HG03469 (cell line): Measurements from ENCODE around the gene GSTA4.
"Not testable (repeated sequence)": the region's sequence is repeated elsewhere in the genome, so short reads cannot be mapped to it uniquely, and the experiment has no call there.

Experiments
- ATAC-seq: cut with Tn5 transposase; IDR thresholded peaks from one replicate; pipeline ENCODE4 v1.9.1; 2021; ENCODE audit warnings: mild to moderate bottlenecking, moderate library complexity, moderate number of reproducible peaks; ENCODE audit not compliant: unreplicated experiment

GSTA4 gene

DNA sequence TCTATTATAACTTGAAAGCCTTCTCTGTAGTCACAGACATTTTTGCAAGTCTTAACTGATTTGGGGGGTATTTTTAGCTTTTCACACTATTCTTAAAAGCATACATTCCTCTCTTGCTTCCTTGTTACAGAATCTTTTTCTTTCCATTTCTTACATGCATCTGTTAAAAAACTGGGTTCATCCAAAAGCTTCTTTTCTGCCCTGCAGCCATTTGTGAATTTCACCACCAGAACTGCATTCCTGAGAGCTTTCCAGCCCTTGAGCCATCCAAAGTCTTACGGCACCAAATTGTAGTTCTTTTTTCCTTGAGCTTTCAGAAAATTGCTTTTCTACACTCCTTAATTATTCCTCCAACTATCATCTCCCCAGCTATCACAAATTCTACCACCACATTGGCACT, 19.7 kb upstream of the GSTA4 start:
- ATAC-seq, result no peak

DNA sequence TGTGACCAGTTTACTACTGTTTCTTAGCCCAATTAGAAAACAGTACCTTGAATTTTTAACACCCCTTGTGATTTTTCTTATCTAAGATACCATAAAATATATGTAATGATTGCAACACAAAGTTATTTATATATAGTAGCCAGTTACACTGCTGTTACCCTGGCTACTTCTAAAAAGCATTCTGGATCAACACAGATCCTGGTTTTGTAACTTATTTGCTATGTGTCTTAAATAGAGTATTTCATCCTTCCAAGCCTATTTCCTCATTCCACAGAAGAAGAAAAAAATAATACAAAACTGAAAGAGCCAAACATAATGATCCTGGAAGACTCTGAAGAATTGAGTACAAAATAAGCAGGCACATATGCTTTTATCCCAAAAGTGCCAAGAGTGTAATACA, 19.0 kb upstream of the GSTA4 start:
- ATAC-seq, result no peak

DNA sequence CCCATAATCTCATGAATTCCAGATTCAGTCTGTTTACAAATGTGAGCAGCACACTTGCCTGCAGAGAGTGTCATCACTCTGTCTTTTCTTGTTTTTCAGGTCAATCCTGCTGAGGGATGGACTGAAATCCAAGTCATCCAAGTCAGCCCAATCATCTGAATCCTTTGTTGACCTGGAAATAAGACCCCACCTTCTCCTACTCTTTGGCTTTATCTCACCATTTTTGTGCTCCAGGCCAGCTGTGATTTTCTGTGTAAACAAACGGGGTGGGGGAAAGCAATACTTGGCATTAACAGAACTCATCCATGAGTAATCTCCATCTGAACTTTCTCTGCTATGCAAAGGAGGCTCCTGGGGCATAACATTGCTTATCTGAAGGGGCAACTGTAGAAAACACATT, 16.9 kb upstream of the GSTA4 start:
- ATAC-seq, result no peak

DNA sequence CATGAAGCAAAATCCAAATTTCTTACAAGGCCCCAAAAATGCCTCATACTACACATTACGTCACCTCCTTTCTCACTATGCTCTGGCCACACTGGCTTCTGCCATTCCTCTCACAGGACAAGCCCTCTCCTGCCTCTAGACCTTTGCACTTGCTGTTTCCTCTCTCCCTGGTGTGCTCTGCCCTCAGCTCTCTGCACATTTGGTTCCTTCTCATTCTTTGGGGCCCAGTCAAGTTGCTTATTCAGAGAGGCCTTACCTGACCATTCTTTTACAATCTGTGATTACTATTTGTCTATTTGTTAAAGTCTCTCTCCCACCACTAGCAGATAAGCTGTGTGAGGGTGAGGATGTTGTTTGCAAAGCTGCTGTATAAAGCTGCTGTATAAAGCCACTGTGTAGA, 15.4 kb upstream of the GSTA4 start:
- ATAC-seq, result no peak

DNA sequence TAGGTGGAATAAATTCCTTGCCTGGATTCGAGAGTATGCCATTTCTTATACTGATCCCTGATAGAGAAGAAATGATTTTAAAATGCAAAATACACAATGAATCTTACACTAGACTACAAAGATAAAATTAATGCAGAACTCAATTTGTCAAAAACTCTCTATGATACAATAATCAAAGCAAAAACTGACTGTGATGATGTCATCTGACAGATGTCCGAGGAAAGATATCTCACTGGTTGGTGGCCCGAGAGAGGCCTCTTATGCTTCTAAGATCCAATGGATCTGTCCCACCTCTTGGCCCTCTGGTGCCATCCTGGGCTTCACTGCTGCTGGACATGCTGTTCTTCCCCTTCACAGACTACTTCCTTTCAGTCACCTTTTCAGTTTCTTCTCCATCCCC, 14.4 kb upstream of the GSTA4 start:
- no peak for ATAC-seq

DNA sequence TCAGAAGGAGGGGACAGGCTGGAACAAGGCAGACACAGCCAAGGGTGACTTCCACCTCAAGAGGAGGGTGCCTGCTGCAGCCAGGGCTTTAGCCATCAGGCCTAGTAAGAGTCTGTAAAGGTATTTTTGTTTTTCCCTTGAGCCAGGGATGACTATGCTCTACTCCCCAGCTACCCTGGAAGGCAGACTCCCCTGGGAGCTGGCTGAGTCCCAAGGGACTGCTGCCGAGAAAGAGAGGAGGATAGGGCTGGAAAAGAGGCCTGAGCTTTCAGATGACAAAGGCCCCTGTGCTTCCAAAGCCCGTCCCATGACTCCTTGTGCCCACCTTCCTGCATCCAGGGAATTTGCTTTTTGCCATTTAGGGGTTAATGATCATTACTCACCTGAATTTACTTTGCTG, 14.0 kb upstream of the GSTA4 start:
- no peak for ATAC-seq

DNA sequence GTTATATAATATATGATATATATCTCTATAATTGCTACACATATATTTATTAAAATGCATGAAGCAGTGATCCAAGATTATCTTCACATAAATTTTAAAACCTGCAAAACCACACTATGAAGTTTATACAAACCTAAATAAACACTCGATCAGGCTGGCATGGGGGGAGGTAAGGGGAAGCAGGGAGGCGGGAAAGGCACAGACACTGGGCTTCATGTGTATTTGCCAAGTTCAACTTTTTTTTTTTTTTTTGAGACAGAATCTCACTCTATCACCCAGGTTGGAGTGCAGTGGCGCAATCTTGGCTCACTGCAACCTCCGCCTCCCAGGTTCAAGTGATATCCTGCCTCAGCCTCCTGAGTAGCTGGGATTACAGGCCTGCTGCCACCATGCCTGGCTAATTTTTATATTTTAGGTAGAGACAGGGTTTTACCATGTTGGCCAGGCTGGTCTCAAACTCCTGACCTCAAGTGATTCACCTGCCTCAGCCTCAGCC, 13.2 kb upstream of the GSTA4 start:
- ATAC-seq, result not testable (repeated sequence)

DNA sequence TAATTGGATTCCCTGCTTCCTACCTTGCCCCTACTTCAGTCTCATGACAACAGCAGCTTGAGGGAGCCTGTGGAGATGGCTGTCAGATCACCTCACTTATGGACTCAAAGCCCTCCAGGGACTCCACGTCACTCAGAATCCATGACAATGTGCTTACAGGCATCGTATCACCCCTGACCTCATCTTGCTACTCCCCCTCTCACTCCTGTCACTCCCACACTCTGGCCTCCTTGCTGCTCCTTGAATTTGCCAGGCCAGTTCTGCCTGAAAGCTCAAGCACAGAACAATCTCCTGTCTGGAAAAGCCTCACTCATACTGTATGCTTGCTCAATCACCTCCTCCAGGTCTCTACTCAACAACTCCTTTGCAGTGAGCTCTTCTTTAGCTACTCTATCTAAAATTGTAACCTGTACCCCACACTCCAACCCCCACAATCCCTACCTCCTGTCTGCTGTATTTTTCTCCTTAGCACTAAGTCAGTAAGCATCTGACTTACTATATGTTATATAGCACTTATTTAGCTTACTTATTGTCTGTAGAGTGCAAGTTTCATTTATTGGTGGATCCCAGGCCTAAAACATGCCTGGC, 10.7 kb upstream of the GSTA4 start:
- ATAC-seq, result no peak

DNA sequence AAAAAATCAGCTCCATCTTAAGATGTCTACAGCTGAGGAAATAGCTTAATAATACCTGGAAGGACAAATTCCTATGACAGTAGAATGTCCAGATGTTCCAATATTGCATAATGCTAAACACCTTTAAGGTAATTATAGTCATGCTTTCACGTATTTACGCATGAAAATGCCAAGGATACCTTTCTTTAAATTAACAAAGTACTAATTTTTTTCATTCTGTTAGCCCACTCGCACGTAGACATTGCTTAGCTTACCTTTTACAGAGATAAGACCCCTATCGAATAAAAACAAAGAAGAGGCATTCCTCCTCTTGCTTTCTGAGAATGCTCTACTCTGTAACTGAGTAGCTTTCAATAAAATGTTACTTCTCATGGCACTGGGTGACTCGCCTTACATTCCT, 4.4 kb upstream of the GSTA4 start:
- ATAC-seq, result no peak

DNA sequence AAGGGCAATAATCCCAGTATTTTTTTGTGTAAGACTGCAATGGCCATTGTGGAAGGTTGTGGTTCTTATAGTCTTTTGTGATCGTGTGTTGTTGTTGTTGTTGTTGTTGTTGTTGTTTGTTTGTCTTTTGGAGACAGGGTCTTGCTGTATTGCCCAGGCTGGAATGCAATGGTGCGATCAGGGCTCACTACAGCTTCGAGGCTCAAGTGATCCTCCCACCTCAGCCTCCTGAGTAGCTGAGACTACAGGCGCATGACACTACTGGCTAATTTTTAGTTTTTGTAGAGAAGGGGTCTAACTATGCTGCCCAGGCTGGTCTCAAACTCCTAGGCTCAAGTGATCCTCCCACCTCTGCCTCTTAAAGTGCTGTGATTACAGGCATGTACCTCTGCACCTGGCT, 3.5 kb upstream of the GSTA4 start:
- no peak for ATAC-seq

DNA sequence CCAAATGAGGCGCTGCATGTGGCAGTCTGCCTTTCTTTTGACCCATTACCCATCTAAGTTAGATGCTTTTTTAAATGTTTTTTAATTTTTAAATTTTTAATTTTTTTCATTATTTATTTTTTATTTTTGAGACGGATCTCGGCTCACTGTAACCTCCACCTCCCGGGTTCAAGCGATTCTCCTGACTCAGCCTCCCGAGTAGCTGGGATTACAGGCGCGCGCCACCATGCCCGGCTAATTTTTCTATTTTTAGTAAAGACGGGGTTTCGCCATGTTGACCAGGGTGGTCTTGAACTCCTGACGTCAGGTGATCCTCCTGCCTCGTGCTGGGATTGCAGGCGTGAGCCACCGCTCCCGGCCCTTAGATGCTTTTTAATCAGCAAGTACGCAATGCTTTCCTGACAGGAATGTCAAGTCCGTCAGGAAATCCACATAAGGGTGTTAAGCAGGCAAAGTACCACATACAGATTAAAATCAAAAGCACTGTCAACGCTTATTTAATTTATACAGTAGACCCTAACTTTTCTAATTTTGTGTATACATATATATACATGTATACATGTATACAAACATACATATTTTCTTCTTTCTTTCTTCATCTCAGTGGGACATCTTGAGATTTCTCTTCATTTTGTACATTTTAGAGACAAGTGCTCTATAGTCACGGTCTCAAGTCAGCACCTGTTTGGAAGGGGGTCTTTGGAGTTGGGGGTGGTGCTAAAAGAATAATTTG, 995 bp upstream of the GSTA4 start:
- no peak for ATAC-seq

DNA sequence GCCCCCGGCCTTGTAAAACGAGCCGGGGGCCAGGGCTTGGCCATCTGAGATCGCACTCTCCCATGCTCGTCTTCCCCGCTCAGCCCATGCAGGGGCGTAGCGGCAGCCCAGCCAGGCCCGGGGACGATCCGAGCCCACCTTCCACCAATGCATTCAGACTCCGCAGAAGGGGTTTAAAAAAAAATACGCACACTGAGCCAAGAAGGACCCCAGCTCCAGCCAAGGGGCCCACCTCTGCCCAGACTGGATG, 320 bp downstream of the GSTA4 start:
- ATAC-seq, result peak; percentile 3

DNA sequence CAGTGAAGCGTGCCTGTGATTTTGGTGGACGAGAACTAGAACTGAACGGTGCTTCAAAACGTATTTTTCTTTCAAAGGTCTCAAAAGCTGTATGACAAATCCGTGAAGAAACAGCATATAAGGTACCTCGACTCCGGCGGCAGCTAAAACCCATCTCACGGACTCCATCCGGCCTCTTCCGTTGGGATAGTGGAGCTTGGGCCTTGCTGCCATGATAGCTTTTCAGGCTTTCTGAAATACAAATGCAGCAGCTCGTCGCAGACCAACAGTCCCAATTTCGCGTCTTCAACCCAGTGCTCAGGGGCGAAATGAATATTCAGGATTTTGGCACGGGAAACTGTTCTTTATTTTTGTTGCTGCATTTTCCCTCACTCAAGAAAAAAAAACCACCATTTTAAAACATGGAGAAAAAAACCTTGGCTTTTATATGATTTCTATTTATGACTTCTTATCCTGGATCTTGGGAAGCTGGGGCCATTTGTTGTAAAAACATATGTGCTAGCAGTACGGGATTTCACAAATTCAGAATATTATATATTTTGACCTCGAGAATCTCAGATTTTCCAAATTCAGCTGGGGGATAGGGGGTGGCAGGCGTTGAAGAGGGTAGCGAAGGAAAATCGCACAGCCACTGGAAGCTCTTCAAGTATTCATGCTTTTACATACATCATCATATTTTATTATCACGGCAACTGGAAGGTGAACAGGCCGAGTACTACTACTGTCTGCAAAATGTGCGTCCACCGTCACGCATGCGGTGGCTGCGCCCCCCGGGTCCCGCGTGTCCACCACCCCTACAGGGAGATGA, 849 bp downstream of the GSTA4 start:
- ATAC-seq, result no peak

DNA sequence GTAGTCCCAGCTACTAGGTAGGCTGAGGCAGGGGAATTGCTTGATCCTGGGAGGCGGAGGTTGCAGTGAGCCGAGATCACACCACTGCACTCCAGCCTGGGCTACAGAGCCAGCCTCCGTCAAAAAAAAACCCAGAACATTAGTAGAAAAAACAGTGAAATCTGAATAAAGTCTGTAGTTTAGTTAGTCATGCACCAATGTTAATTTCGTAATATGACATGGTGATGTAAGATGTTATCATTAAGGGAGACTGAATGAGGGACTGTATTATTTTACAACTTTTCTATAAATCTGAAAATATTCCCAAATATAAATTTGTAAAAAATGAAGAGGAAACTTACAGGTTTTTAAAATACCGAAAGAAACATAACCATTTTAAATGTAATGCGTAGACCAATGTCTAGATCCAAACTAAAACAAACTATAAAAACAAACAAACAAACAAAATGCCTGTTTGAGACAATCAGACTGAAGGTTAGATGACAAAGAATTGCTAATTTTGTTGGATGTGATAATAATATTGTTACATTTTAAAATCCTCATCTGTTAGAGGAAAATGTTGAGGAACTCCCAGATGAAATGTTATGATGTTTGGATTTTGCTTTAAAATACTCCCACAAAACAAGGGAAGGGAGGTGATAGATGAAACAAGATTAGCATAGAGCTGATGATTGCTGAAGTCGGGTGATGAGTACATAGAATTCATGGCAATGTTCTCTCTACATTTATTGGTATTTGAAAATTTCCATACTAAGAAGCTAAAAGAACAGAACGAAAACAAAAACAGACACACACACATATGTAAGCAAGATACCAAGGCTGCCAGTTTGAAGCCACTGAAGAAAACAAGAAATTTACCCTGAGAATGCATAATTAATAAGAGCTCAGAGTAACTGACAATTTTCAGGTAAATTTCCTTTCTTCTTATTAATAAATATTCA, 1.8 kb downstream of the GSTA4 start:
- ATAC-seq, result no peak

DNA sequence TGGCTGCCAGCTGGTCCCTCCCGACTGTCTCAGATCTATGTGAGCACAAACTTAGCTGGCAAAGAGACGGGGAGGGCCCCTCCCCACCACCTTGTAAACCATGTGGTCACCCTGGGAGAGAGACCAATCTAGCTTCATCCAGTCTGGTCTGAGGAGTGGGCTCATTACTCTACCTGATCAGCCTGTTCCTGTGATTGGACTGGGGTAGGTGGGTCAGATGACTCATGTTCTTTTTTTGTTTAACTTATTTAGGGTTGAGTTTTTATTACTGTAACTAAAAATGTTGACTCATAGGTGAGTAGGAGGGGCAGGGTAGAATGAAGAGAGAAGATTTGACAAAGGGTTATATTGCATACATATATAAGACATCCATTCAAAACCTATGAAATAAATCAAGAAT, 4.7 kb downstream of the GSTA4 start:
- no peak for ATAC-seq

DNA sequence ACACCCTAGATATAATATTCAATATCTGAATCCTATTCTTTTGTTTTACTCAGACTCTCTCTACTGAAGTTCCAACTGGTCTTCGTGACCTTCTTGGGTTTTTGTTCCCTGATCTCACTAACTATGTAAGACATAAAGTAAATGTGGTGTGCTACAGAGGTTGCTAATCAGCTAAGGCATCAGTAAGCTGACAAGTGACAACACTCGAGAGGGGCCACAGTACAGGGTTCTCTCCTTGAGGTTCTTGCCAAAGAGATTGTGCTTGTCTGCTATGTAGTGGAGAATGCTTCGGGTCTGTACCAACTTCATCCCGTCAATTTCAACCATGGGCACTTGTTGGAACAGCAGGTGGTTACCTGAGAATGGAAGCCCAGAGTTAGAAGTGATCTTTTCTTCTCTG, 9.9 kb downstream of the GSTA4 start:
- no peak for ATAC-seq

DNA sequence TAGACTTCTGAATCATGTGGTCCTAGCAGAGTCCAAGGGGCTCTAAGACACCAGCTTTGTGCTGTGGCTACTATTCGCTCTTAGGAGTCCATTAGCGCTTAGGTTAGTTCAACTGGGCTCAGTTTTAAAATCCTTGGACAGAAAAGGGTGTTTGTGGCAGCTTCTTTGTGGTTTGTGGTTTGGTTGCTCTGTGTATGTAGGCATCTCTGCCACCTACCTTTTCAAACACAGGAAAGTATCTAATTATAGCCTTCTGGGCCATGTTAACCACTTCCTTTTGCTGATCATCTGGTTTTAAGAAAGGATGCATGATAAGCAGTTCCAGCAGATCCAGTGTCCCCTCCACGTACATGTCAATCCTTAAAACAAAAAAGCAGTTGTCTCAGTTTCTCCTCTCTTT, 10.8 kb downstream of the GSTA4 start:
- ATAC-seq, result peak; percentile 71

DNA sequence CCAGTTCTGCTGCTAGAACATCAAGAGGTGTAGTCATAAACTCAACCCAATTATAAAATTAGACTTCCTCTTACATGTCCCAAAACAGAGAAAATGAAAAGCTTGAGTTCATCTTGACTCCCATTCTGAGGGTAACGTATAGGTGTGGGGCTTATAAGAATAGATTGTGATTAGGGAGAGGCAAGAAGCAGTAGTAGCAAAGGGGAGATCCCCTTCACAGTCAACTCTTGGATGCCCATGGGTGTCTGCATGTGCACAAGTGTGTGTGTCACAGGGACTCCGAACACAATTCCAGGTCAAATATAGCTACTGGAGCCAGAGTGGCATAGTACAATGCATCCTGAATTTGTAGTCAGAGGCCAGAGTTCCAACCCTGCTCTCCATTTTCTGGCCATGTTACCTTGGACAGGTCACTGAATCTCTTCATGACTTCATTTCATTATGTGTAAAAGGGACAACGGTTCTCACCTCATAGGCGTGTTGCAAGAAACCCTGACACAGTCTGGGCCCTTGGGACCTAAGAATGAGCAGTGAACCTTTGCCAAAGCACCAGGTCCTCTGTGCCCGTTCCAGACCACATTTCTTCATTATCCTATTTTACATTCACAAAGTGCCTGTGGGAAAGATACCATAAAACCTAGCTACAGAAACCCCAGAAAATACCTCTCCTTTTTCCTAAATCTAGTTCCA, 11.8 kb downstream of the GSTA4 start:
- ATAC-seq, result no peak

DNA sequence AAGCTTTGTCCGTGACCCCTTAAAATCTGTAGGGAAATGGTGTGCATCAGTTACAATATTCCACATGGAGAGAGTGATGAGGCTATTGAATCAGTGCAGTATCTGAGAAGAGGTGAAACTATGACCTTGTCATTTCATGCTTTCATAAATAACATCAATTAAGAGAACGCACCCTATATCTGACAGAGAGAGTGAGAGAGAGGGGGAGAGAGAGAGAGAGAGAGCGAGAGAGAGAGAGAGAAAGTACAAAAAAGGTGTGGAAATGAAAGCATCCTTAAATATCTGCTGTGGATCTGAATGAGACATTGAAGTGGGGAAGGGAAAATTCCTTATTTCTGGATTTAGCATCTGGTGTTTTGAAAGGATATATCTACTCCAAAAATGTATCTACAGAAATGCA, 12.4 kb downstream of the GSTA4 start:
- ATAC-seq, result no peak

DNA sequence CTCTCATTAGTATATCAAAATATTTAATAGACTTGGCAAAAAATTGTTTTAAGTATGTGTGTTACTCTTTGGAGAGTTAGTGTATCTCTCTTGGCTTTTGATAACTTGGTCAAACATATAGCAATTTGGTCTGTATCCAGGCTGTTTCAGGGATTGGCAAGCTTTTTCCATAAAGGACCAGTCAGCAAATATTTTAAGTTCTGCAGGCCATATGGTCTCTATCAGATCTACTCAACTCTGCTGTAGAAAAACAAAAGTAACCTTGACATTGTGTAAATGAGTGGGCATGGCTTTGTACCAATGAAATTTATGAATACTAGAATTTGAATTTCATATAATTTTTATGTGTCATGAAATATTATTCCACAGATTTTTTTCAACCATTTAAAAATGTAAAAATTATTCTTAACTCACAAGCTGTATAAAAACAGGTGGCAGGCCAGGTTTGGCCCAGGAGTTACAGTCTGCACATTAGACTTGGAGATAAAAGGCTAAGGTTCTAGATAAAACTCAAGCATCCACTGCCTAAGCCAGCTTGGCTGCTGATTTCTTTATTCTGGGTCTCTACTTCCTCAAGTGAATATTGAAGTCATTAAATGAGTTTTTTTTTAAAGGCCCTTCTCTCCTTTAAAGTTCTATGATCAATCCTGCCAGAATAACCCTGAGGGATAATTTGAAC, 13.7 kb downstream of the GSTA4 start:
- no peak for ATAC-seq
